H1 (cell line): ENCODE measurements around the gene MCF2L. TPM values are rescaled to one million over a fixed set of nuclear protein-coding genes. Genes with fewer than 3 reads are reported as not detected.

Experiments used
- BCL11A ChIP-seq, 2 experiments: IDR thresholded peaks; one replicate each; pipeline ENCODE4 v1.6.1; 2011; ENCODE audit warnings: low read depth in 2 of 2, low read length in 2 of 2, mild to moderate bottlenecking in 2 of 2
- BRCA1 ChIP-seq: IDR thresholded peaks from 2 replicates; pipeline ENCODE4 v1.6.1; 2012; ENCODE audit warnings: low read depth, low read length, improper control_type of control experiment
- EZH2 ChIP-seq: fragments of 200-600 bp; sonication (generic); IDR thresholded peaks from 2 replicates; pipeline ENCODE4 v1.7.1; 2012; ENCODE audit warnings: low read depth, mild to moderate bottlenecking, moderate library complexity, low read length, inconsistent platforms; ENCODE audit not compliant: severe bottlenecking
- KDM4A ChIP-seq: IDR thresholded peaks from one replicate; pipeline ENCODE4 v1.7.1; 2012; ENCODE audit warnings: low read depth, mild to moderate bottlenecking, moderate library complexity, low read length, inconsistent platforms; ENCODE audit not compliant: severe bottlenecking
- MAFK ChIP-seq: IDR thresholded peaks from 2 replicates; pipeline ENCODE4 v1.6.1; 2012; ENCODE audit warnings: low read depth, mild to moderate bottlenecking, improper control_type of control experiment, low read length
- POLR2AphosphoS5 ChIP-seq: IDR thresholded peaks from 2 replicates; pipeline ENCODE4 v1.6.1; 2011; ENCODE audit warnings: low read depth, low read length
- SP4 ChIP-seq: IDR thresholded peaks from 2 replicates; pipeline ENCODE4 v1.6.1; 2012; ENCODE audit warnings: low read length, inconsistent platforms
- polyA plus RNA-seq, 7 experiments: library from polyadenylated mRNA; depleted of rRNA in 3 of 7; stranded (reverse) in 5 of 7; unstranded in 2 of 7; fragments of >200 nt in 5 of 7; fragments of 200-250 nt in 2 of 7; gene quantifications; 1 replicate in 5 of 7; 2 replicates in 1 of 7; 4 replicates in 1 of 7; pipeline versions ENCODE4 v1.2.1 to v1.2.3, GENCODE V29; 2011 to 2013; ENCODE audit warnings: missing spikeins in 2 of 7, mixed read lengths in 2 of 7
- total RNA-seq: library from RNA; stranded (reverse); fragmentation: NEBNext Ultra II Directional; extraction: Animal tissue kit (Norgen Biotek cat#: 25700); gene quantifications from 2 replicates; pipeline ENCODE4 v1.2.1, GENCODE V29; 2021
- TF ChIP-seq, protein P1 (sequence below): fragments of 300-600 bp; sonication (generic); IDR thresholded peaks from 2 replicates; pipeline ENCODE4 v1.7.1; 2012; ENCODE audit warnings: low read length, moderate library complexity, mild to moderate bottlenecking, inconsistent platforms; ENCODE audit not compliant: insufficient replicate concordance

MCF2L gene
- total and polyA plus RNA-seq, 2 of the 8 experiments (the other 6 are each of a cell fraction or from before 2014, with no cell fraction given) = 10.1 to 24.4 TPM

DNA sequence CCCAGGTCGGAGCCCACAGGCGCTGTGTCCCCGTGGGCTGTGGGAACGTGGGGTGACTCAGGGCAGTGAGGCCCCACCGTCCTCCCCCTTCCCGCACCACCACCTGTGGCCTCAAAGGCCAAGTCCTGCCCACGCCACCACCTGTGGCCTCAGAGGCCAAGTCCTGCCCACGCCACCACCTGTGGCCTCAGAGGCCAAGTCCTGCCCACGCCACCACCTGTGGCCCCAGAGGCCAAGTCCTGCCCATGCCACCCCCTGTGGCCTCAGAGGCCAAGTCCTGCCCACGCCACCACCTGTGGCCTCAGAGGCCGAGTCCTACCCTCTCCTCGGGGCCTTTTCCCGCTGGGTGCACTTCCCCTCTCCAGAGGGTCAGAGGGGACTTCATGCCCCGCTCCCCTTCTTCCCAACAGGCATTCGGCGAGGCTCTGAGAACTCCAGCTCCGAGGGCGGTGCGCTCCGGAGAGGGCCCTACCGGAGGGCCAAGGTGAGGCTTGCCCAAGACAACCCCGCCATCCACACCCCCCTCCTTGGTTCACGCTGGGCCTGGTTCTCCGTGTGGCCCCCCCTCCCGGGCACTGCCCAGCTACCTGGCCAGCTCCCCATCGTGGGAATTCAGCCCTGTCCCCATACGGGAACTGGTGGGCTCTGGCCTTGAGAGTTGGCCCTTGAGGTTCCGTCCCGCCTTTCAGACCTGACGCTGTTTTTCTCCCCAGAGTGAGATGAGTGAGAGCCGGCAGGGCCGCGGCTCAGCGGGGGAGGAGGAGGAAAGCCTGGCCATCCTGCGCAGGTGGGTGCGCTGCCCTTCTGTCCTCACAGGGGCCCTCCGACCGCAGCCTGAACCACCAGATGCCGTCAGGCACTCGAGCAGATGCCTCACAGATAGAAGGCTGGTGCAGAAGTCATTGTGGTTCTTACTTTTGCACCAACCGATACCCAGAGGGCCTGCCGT is 109.2 kb downstream of the MCF2L start (continued):
- TF ChIP-seq, protein P1, sequence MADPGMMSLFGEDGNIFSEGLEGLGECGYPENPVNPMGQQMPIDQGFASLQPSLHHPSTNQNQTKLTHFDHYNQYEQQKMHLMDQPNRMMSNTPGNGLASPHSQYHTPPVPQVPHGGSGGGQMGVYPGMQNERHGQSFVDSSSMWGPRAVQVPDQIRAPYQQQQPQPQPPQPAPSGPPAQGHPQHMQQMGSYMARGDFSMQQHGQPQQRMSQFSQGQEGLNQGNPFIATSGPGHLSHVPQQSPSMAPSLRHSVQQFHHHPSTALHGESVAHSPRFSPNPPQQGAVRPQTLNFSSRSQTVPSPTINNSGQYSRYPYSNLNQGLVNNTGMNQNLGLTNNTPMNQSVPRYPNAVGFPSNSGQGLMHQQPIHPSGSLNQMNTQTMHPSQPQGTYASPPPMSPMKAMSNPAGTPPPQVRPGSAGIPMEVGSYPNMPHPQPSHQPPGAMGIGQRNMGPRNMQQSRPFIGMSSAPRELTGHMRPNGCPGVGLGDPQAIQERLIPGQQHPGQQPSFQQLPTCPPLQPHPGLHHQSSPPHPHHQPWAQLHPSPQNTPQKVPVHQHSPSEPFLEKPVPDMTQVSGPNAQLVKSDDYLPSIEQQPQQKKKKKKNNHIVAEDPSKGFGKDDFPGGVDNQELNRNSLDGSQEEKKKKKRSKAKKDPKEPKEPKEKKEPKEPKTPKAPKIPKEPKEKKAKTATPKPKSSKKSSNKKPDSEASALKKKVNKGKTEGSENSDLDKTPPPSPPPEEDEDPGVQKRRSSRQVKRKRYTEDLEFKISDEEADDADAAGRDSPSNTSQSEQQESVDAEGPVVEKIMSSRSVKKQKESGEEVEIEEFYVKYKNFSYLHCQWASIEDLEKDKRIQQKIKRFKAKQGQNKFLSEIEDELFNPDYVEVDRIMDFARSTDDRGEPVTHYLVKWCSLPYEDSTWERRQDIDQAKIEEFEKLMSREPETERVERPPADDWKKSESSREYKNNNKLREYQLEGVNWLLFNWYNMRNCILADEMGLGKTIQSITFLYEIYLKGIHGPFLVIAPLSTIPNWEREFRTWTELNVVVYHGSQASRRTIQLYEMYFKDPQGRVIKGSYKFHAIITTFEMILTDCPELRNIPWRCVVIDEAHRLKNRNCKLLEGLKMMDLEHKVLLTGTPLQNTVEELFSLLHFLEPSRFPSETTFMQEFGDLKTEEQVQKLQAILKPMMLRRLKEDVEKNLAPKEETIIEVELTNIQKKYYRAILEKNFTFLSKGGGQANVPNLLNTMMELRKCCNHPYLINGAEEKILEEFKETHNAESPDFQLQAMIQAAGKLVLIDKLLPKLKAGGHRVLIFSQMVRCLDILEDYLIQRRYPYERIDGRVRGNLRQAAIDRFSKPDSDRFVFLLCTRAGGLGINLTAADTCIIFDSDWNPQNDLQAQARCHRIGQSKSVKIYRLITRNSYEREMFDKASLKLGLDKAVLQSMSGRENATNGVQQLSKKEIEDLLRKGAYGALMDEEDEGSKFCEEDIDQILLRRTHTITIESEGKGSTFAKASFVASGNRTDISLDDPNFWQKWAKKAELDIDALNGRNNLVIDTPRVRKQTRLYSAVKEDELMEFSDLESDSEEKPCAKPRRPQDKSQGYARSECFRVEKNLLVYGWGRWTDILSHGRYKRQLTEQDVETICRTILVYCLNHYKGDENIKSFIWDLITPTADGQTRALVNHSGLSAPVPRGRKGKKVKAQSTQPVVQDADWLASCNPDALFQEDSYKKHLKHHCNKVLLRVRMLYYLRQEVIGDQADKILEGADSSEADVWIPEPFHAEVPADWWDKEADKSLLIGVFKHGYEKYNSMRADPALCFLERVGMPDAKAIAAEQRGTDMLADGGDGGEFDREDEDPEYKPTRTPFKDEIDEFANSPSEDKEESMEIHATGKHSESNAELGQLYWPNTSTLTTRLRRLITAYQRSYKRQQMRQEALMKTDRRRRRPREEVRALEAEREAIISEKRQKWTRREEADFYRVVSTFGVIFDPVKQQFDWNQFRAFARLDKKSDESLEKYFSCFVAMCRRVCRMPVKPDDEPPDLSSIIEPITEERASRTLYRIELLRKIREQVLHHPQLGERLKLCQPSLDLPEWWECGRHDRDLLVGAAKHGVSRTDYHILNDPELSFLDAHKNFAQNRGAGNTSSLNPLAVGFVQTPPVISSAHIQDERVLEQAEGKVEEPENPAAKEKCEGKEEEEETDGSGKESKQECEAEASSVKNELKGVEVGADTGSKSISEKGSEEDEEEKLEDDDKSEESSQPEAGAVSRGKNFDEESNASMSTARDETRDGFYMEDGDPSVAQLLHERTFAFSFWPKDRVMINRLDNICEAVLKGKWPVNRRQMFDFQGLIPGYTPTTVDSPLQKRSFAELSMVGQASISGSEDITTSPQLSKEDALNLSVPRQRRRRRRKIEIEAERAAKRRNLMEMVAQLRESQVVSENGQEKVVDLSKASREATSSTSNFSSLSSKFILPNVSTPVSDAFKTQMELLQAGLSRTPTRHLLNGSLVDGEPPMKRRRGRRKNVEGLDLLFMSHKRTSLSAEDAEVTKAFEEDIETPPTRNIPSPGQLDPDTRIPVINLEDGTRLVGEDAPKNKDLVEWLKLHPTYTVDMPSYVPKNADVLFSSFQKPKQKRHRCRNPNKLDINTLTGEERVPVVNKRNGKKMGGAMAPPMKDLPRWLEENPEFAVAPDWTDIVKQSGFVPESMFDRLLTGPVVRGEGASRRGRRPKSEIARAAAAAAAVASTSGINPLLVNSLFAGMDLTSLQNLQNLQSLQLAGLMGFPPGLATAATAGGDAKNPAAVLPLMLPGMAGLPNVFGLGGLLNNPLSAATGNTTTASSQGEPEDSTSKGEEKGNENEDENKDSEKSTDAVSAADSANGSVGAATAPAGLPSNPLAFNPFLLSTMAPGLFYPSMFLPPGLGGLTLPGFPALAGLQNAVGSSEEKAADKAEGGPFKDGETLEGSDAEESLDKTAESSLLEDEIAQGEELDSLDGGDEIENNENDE = no peak
- TF ChIP-seq SP4 = no peak
- TF ChIP-seq POLR2AphosphoS5 = no peak
- TF ChIP-seq BCL11A (IDR thresholded peaks at IDR 0.05; ENCODE audit: low read depth in 2 of 2, low read length in 2 of 2) = no peak
- TF ChIP-seq MAFK = no peak
- no peak for TF ChIP-seq BRCA1
- no peak for TF ChIP-seq EZH2
- no peak for TF ChIP-seq KDM4A
